HG03460 (cell line): ENCODE data around the gene HEG1.

Experiments
- ATAC-seq: cut with Tn5 transposase; IDR thresholded peaks from one replicate; pipeline ENCODE4 v1.9.1; 2021; ENCODE audit not compliant: unreplicated experiment

The HEG1 gene

DNA sequence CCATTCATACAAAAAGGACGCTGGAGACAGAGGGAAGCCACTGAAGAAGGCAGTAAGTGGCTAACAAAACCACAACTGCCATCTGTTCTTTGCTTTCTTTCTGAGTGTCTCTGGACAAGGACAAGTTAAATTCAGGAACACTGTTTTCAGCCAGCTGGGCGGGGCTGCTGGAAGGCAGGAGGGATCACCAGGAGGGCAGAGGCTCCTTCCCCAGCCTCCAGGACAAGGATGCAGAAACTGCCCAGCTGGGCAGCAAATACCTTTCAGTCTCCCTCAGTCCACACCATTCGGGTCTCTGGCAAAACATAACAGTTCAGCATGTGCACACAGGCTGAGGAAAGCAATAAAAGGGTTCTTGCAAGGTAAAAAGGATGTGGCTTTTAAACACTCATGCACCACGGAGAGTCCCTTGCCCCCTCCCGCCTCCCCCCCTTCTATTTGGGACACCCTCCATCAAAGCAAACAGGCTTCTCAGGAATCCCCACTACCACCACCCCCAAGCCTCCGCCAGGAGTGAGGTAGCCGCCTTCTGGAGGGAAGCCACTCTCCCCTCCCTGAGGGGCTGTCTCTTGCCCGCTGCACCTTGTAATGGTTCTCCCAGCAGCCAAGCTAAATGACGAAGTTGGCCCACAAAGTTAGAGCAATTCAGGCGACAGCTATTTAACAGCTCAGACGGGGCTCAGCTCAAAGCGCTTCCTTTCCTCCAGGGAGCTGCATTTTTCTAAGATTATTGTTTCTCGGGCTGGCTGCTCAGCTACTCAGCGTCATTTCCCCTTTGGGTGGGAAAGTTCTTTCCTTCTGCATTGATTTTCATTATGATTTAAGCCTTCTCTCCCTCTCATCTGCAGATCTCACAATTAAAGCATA lies 3.8 kb downstream of the HEG1 start:
- peak; percentile 26 for ATAC-seq

DNA sequence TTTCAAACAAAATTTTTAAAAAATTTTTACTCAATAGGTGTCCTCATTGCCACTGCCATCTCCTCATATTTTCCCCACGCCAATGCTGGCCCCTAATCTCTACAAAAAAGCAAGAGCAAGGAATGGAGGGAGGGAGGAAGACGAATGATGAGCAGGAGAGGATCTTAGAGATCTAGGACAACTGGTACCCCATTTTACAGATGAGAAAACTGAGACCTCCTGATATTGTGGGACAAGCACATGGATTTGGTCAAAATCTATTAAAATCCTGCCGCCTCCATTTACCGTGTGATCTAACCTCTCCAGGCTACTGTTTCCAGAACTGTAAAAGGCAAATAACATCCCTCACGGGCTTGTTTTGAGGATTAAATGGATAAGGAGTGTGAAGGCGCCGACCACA lies 4.6 kb downstream of the HEG1 start:
- ATAC-seq, result no peak

DNA sequence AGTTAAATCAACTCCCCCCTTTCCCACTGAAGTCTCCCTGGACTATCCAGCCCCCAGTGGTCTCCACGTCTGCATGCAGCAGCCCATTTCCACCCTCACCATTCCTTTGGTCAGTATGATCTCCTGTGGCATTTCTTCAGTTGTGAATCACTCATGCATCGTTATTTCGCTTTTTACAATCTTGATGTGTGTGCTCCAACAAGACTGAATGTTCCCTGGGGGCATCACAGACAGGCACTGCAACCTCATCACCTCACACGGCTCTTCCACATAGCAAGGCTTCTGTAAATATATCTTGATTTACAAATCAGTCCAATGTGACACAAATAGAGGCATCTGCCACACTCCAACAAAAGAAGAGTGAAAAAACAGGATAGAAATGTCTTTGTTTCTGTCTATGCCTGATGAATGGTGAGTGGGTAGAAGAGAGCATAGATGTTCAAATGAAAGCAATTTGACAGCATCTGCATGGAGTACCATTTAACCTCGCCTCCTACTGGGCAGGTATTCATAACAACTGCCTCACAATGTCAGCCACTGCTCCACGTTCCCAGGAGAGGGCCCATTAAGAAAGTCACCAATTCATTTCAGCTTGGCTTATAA lies 5.2 kb downstream of the HEG1 start:
- ATAC-seq, result no peak

DNA sequence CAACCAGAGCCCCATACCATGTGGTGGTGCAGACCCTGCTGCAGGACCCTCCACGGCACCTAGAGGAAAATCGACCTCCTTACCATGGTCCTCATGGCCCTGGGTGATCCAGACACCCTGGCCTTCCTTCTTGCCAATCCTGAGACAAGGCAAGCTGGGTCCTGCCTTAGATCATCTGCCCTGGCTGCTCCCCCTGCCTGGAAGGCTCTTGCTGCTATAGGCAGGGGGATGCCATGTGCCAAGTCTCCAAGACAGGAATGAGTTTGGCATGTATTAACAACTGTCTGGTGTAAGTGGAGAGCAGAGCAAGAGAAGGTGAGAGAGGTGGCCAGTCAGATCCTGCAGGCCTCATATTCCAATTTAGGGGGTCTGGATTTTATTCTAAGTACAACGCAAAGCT lies 7.5 kb downstream of the HEG1 start:
- no peak for ATAC-seq

DNA sequence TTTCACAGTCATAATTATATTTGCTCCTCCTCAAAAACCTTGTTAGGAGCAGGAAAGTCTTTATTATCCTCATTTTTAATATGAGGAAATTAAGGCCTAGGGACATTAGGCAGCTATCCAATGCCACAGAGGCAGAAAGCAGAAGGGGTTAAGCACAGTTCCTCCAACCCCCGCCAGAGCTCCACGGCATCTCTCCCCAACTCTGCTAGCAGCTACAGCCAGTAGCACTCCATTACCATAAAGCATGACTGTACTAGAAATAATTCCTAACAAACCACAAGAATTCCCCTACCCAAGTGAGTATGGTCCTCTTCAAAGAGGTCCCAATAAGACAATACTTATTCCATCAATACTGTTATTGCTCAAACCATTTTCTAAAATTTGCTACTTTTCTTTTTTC lies 9.8 kb downstream of the HEG1 start:
- ATAC-seq, result no peak

DNA sequence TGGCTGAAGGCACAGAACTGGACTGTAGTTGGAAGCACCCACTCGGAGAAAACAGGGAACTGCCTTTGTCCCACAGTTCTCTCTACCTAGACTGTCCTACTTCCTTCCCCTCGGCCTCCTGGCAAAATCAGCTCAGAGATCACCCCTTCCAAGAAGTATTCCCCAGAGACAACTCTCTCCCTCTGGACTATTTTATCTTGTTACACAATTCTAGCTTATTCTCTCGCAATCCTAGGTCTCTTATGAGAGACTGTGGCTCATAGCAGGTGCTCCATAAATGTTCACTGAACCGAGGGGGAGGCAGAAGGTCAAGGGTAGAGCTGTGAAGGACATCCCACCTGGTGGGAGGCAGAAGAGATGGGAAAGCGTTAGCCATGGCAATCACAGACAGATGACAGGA lies 10.6 kb downstream of the HEG1 start:
- no peak for ATAC-seq

DNA sequence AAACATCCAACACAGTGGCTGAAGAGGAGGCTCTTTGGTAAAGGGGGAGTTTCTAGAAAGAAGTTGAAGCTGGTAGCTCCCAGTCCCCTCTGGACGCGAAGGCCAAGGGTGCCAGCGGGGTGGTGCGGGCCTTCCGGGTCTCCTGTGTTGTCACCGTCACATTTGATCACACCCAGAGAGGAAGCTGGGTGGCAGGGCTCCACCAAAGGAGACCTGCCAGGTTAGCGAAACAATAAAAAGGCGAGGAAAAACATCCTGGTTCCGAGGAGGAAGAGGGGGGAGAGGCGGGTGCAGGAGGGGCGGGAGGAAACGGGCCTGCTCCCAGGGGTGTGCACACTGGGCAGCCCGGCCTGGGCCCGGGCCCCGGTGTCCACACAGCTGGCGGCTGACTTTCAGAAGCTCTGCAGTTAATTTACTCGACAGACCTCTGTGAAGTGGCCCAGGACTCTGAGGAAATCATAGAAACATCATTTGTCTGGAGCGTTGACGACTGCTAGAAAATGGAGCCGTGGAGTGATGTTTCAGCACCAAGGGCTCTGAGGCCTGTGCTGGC lies 12.1 kb downstream of the HEG1 start:
- ATAC-seq, result no peak

DNA sequence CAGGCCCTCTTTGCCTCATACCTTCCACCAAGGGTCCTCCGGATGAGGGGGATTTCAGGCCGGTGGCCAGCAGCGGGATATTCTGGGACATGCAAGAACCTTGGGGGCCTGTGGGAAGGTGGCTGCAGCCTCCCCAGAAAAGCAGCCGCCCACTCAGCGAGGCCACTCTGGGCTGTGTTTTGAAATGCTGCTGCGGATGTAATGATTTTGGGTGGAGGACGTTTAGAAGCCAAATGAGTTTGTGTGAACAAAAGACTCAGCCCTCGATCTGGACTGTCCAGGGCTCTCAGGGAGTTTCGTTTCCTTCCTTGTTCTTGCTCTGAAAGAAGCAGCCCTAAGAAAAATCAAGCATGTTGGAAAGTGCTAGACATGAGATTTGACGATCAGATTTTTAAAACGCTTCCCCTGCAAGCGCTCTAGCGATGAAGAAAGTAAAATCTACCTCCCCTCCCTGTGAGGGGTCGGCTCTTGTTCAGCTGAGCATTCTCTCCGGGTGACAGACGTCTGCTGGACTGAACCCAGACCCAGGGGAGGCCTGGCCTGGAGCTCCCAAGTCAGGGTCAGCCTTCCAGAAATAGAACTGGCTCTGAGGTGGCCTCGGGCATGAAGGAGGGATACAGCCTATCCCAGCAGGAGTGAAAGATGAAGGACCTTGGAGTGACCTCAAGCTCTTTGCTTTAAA lies 12.9 kb downstream of the HEG1 start:
- ATAC-seq, result no peak

DNA sequence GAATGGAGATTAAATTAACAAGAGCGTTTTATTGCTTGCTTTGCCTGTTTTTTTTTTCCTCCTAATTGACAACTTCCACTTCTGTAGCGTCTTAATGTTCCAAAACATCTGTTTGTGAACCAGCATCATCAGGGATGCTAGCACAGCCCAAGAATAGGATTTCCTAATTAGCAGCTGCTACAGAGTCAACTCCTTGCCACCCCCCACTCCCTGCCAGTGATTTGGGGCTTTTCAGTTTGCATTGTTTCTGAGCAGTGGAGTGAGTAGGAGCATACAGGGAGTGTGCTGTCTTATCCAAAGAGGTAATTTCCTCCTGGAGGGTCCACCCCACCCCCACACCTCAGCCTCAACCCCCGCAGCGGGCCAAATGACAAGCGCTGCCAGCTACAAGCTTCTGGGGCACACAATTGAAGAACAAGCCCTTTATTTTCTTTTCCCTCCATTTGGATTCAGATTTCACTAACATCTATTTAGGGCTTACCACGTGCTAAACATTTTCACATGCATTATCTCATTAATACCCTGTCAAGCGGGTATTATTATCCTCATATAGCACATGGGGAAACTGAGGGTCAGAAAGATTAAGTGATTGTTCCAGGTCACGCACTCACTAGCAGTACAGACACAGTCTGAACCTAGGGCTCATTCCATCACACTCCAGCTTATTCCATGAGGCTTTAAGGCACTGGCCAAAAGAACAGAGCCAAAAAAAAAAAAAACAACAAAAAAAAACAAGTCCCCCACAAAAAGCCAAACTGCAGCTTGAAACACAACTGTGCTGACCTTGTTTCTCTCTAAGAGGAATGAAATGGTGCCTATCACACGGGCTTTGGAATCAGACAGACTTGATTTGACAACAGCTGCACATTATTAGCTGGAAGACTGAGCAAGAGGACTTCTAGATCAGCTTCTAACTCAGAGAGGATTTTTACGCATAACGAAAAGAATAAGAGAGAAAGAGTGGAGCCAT lies 16.4 kb downstream of the HEG1 start:
- no peak for ATAC-seq

DNA sequence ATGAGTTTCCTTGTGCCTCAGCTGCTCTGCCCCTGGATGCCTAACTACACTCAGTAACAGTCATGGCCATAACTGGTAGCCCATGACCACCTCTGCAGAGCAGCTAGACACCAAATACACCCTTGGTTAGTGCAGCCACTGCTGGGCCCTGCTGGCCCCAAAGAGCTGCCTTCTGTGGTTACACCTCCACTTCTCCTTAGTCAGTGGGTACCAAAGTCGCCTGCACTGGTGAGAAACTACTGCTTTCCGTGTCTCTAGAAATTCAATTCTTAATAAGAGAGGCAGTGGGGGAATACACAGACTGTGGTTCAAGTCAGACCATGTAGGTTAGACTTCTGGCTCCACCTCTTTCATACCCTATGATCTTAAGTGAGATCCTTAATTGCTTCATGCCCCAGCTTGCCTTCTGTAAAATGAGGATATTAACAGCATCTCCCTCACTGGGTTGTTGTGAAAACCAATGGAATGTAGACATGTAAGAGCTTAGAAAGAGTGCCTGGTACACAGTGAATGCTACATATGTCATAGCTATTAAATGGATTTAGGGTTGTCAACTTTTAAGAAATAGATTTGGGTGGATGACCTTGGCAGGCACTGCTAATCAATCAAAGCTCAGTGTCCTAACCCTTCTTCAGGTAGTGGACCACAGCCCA lies 18.2 kb downstream of the HEG1 start:
- ATAC-seq, result no peak

DNA sequence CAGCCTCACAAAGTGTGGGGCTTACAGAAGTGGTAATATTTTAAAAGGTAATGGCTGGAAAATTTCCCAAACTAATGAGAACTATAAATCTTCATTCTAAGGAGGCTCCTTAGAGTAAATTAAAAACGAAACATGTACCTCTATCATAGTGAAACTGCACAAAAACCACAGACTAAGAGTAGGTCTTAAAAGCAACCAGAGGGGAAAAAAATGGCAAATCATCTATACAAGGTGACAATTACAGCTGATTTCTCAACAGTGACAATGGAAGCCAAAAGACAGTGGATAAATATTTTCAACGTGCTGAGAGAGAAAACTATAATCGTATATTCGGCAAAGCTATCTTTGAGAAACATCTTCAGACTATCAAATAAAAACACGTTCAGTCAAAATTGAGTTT lies 20.6 kb downstream of the HEG1 start:
- peak; percentile 85 for ATAC-seq

DNA sequence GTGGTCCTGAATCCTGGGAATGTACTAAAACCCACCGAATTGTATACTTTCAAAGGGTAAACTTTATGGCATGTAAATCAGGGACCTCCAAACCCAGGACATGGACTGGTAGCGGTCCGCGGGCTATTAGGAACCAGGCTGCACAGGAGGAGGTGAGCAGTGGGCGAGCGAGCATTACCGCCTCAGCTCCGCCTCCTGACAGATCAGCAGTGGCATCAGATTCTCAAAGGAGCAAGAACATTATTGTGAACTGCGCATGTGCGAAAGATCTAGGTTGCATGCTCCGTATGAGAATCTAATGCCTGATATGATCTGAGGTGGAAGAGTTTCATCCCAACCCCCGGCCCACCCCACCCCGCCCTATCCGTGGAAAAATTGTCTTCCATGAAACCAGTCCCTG lies 22.2 kb downstream of the HEG1 start:
- ATAC-seq, result no peak

DNA sequence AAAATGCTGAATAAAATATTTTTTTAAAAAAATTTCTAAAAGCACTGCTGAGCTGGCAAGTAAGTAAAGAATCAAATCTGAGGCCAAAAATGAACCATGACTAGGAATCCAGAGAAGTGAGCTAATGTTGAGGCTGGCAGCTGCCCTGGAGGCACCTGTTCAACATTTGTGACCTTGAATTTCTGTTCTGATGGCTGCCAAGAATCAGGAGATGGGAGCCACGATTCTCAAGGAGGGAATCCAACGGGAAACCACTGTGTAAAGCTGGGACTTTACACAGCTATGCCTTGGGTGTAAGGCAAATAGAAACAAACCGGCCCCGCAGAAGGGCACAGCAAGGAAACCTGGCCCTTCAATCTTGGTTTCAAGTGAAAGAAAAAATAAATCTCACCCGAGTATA lies 22.7 kb downstream of the HEG1 start:
- no peak for ATAC-seq

DNA sequence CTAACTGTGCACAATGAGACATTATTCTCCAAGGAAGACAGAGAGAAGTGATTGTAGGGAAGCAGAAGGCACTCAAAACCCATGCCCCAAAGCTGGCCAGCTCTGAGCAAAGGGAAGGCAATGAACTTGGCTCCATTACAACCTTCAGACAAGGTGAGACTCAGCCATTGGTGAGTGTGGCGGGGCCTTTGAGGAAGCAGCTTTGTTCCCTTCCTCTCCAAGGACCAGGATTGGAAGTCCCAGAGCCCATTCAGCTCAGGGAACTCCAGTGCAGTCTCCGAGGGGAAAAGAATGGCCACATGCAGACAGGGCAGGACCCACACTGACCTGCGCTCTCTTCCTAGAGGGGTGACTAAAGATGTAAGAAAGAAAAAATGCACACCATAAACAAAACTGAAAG lies 23.1 kb downstream of the HEG1 start:
- no peak for ATAC-seq

DNA sequence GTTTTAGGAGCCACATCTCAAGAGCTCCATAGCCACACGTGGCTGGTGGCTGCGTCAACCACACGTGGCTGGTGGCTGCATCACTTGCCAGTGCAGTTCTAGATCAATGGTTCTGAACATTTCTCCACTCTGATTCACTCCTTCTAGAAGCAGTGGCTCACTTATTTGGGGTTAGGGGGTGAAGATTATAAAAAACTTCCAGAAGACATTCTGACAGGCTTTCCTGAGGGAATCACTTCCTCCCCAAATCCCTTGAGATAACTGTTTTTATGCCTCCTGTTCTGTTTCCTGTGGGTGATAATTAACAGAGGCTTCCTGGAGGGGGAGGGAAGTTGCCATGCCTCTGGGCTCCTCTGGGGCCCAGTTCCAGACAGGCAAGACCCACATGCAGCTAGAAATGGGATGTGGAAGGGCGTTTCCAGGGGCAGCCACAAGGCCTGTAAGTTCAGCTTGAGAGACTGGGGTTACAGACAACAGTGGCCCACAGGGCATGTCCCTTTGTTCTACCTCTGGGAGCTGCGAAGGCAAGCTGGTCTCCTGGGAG lies 23.6 kb downstream of the HEG1 start:
- ATAC-seq, result no peak

DNA sequence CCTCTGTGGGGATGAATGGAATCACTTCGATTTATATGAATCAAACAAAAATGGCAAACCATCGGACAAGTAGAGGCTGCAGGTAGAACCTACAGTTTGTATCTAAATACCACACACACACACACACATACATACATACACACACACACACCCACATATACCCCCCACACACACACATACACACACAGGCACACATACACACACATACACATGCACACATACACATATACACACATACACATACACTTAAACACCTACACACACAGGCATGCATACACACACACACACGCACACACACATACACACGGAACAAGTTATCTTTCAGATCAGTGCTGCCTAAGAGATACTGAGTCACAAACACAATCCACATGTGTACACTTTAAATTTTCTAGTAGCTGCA lies 24.3 kb downstream of the HEG1 start:
- ATAC-seq, result no peak

DNA sequence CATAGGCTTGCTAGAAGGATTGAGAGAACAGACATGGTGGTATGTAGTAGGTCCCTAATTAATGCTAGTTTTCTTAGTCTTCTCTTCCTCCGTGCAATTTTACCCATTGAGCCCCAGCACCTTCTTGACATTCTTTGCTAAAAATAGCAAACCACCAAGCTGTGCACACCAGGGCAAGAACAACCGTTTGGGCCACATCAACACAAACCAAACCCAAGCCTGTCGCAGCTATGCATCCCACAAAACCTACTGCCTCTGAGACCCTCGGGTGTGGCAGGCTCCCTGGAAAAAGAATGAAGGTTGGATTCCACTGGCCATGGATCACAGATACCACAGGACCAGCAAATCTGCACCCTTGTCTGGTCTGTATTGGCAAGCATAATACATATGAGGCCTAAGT lies 27.1 kb downstream of the HEG1 start:
- no peak for ATAC-seq

DNA sequence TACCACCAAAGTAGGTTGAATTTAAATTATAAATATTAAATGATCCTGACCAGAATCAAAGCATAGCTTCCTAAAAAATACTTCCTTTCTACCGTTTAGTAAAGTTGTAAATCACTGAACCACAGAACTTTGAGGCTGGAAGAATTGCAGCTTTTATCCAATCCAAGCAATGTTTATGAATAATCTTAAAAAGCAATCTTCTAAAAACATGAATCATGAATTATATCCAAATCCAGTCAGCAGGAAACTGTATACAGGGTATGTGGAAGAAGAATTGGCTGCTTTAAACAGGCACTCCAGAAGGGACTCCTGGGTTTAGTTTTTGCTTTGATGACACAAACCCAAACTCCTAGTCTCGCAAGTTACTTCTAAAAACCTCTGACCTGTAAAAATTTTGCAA lies 30.2 kb downstream of the HEG1 start:
- no peak for ATAC-seq

DNA sequence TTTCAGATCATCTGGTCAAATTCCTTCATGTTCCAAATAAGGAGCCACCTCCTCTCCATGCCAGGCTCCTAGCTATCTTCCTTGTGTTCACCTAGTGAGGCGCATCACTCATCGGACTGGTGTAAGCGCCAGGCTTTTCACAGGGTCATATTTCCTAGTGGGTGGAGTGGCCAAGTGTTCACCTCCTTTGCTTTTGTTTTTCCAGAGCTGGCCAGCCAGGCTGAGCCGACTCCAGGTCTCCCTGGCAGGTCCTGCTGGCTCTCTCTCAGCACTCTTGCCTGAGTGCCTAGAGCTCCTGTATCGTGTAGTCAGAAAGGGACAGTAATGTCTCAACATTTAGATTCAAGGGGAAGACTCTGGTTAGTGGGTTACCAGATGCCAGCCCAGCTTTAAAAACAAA lies 31.0 kb downstream of the HEG1 start:
- no peak for ATAC-seq
